ENCODE results near the gene GAS7. TPM values are rescaled to one million over a fixed set of nuclear protein-coding genes. Genes with fewer than 3 reads are reported as not detected.
"Not testable (repeated sequence)": the region's sequence is repeated elsewhere in the genome, so short reads cannot be mapped to it uniquely, and the experiment has no call there.

Gene GAS7
- total and polyA plus RNA-seq, 8 donors, result 30.4 to 83.4 (median 40.1) TPM

DNA sequence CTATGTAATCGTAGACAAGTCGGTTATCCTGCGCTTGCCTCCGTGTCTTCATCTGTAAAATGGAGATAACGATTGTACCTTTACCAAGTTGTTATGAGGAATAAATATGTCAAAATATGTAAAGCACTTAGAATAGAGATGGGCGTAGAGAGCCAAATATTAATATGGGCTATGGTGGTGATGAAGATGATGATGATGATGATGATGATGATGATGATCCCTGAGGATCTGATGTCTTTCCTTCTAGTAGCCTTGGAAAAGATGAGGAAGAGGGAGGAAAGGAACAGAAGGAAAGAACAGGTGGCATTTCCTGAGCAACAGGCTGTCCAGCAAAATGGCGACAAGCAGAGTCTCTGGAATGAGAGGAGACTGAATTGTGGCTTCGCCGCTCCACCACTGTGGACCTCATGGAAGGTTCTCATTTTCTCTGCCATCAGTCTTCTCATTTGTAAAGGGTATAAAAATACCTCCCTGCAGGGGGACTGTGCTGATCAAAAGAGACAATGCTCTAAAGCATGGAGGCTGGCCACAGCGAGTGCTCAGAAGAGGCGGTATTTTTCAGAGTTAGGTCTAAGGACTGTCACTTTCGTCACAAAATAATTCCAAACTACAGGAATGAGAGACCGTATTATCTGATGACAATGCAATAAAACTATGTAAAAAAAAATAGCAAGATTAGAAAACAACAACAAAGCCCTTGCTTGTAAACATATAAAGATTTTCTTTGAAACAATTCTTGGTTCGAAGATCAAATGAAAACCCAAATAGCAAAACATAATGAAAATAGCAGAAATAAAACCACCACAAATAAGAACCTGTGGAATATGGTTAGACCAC lies 276.2 kb downstream of the GAS7 start:
- intact Hi-C loops (cut with DNase I), result loop anchor here in 1 of 2 donors (10.0 kb wide), 1 partner anchor 703 kb away; no protein-coding TSS in a partner anchor
- DNase-seq, result no peak
- Histone ChIP-seq H3K4me3 (no peak overlapping the region), H3K36me3 (peaks cover 0 to 71% of the 10 kb centered on the region in 2 donors), H3K4me1 (no peaks in the 10 kb centered on the region), H3K9me3 (no peaks in the 10 kb centered on the region), H3K27me3 (no peaks in the 10 kb centered on the region), H3K27ac (no peak overlapping the region)
- TF ChIP-seq, protein P1, sequence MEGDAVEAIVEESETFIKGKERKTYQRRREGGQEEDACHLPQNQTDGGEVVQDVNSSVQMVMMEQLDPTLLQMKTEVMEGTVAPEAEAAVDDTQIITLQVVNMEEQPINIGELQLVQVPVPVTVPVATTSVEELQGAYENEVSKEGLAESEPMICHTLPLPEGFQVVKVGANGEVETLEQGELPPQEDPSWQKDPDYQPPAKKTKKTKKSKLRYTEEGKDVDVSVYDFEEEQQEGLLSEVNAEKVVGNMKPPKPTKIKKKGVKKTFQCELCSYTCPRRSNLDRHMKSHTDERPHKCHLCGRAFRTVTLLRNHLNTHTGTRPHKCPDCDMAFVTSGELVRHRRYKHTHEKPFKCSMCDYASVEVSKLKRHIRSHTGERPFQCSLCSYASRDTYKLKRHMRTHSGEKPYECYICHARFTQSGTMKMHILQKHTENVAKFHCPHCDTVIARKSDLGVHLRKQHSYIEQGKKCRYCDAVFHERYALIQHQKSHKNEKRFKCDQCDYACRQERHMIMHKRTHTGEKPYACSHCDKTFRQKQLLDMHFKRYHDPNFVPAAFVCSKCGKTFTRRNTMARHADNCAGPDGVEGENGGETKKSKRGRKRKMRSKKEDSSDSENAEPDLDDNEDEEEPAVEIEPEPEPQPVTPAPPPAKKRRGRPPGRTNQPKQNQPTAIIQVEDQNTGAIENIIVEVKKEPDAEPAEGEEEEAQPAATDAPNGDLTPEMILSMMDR (IDR thresholded peaks at IDR 0.05), result no peak
- no peak for ATAC-seq

DNA sequence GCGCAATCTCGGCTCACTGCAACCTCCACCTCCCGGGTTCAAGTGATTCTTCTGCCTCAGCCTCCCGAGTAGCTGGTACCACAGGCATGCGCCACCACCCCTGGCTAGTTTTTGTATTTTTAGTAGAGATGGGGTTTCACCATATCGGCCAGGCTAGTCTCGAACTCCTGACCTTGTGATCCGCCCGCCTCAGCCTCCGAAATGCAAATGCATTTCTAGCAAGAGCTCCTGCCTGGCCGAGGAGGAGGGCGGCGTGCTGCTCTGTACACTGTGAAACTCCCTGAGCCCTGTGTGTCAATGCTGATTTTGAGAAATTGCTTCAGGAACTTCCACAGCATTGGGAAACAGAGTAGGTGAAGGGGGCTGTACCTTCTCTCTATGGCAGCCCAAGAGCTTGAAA lies 277.2 kb downstream of the GAS7 start:
- H3K4me3 ChIP-seq, H3K27ac ChIP-seq, H3K9me3 ChIP-seq, DNase-seq, H3K27me3 ChIP-seq, ATAC-seq, H3K4me1 ChIP-seq: not testable (repeated sequence)
- intact Hi-C loops (cut with DNase I), result loop anchor here in 1 of 2 donors (10.0 kb wide), 1 partner anchor 704 kb away; no protein-coding TSS in a partner anchor
- H3K36me3 ChIP-seq, result peaks cover 0 to 74% of the 10 kb centered on the region in 2 donors

DNA sequence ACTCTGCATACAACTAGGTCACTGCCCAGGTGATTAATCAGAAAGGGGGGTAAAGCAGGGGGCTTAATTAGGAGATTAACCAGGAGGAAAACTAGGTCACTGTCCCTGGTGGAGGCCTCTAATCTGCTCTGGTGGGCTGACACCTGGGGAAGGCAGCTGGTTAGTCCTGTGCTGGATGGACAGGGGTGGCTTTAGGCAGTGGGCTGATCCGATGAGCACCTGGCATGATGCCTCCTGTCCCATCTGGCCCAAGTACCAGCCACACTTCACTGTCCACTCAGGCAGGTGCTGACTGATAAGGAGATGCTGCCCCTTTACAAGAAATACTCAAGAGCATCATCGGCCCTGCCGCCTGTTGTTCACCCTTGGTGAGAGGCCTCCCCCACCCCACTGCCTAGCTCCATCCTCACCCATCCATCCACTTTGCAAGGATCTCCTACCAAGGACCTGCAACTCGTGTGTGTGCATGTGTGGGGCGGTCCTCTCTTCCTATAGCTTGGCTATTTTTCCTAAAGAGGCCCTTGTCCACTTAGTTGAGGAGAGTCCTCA lies 279.5 kb downstream of the GAS7 start:
- intact Hi-C loops (cut with DNase I), result no loop called here
- H3K27ac ChIP-seq, result no peak overlapping the region
- no peaks in the 10 kb centered on the region for H3K4me1 ChIP-seq
- DNase-seq (no peak), ATAC-seq (no peak)
- no peaks in the 10 kb centered on the region for H3K9me3 ChIP-seq
- TF ChIP-seq, protein P1 (IDR thresholded peaks at IDR 0.05), result no peak
- H3K36me3 ChIP-seq, result peaks cover 0 to 86% of the 10 kb centered on the region in 2 donors
- no peak overlapping the region for H3K4me3 ChIP-seq
- no peaks in the 10 kb centered on the region for H3K27me3 ChIP-seq

DNA sequence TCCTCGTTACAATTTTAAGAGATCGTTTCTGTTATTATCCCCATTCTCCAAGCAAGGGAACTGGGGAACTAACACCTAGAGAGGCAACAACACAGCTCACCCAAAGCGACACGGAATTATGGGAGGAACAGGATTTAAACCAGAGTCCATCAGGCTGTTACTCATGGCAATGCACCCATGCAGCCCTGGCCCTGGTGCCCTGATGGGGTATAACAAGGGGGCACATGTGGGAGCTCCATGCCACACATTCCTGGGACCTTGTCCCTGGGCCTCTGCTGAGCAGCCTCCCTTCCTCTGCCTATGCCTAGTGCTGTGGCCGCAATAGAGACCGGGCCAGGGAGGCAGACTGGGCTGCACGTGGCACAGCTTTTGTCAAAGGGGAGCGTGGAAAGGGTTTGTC lies 280.1 kb downstream of the GAS7 start:
- H3K27ac ChIP-seq, result no peak overlapping the region
- no peaks in the 10 kb centered on the region for H3K9me3 ChIP-seq
- peaks cover 0 to 91% of the 10 kb centered on the region in 2 donors for H3K36me3 ChIP-seq
- intact Hi-C loops (cut with DNase I), result no loop called here
- DNase-seq (no peak), ATAC-seq (no peak)
- no peaks in the 10 kb centered on the region for H3K4me1 ChIP-seq
- no peak overlapping the region for H3K4me3 ChIP-seq
- H3K27me3 ChIP-seq, result no peaks in the 10 kb centered on the region
- TF ChIP-seq, protein P1 (IDR thresholded peaks at IDR 0.05), result no peak

DNA sequence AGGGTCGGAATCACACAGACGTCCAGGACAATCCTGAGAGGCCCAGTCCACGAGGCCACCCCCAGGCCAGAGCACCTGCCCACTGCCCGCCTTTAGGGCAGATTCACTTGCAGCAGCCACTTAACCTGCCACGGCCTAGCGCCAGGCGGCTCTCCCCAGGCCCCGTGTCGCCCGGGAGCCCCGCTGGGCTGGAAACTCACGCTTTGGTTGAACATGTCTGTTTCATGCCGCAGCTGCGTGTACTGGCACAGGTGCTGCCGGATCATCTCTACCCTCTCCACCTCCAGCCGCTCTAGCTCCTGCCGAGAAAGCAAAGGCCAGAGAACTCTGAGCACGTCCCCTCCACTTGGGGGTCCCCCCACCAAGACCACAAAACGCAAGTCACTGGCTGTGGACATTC lies 280.6 kb downstream of the GAS7 start:
- no peaks in the 10 kb centered on the region for H3K4me1 ChIP-seq
- H3K36me3 ChIP-seq, result peaks cover 0 to 92% of the 10 kb centered on the region in 2 donors
- DNase-seq (peak in 1 of 4 donors; percentile 77), ATAC-seq (no peak)
- intact Hi-C loops (cut with DNase I), result no loop called here
- H3K27ac ChIP-seq, result no peak overlapping the region
- TF ChIP-seq, protein P1 (IDR thresholded peaks at IDR 0.05), result no peak
- H3K9me3 ChIP-seq, result no peaks in the 10 kb centered on the region
- no peak overlapping the region for H3K4me3 ChIP-seq
- no peaks in the 10 kb centered on the region for H3K27me3 ChIP-seq
